ENCODE results near the gene MOG.

MOG gene

GRCh38 chr6:29678114-29678513, 21.2 kb downstream of the MOG start:
- DNase-seq: no peak

DNA sequence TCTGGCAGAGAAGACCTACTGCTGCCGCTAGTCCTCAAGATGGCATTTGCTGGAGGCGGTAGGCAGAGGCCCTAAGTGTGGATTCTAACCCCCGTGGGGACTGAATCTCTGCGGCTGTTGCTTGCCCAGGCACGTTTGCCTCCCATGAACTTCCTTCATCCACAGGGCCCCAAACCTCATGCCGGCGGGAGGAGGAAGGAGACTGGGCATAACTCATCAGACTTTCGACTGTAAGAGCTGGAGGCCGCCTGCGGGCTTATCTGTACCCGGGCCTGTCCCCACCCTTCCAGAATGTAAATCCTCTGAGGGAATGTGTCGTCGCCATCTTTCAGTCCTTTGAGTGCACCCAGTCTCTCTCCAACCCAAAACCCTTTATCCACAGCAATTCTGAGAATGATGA, 23.1 kb downstream of the MOG start:
- no peak for DNase-seq

DNA sequence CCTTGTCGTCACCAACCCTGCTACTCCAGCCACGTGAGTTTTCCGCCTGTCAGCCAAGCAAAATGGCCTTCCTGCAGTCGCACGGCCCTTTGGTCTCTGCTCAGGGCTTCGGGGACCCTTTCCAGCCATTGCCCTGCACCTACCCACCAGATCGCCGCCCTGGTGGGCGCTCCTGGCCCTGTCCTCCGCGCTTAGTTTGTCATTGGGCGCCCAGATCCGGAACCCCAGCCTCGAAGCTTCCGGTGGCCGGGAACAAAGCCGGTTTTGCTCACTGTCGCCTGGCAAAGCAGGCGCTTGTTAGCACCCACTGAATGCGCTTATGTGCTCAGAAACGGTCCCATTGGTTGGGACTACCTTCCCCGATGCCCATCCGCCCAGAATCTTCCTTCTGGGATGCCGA, 23.5 kb downstream of the MOG start:
- no peak for DNase-seq

- no peak for DNase-seq
Measured at GRCh38 chr6:29680904-29681303, 24.0 kb downstream of the MOG start, which contains the start of gene ZFP57. ZFP57 (minus strand) TSS chr6:29681152; CDS start chr6:29677003, 4,149 bp downstream.

DNA sequence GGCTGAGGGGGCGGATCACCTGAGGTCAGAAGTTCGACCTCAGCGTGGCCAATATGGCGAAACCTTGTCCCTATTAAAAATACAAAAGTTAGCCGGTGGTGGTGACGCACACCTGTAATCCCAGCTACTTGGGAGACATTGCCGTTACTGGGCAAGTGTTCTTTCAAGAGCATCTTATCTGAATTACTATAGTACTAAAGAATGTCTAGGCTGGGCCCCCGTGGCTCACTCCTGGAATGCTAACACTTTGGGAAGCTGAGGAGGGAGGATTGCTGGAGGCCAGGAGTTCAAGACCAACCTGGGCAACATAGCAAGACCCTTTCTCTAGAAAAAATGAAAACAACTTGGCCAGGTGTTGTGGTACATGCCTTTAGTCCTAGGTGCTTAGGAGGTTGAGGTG, 24.9 kb downstream of the MOG start:
- no peak for DNase-seq

DNA sequence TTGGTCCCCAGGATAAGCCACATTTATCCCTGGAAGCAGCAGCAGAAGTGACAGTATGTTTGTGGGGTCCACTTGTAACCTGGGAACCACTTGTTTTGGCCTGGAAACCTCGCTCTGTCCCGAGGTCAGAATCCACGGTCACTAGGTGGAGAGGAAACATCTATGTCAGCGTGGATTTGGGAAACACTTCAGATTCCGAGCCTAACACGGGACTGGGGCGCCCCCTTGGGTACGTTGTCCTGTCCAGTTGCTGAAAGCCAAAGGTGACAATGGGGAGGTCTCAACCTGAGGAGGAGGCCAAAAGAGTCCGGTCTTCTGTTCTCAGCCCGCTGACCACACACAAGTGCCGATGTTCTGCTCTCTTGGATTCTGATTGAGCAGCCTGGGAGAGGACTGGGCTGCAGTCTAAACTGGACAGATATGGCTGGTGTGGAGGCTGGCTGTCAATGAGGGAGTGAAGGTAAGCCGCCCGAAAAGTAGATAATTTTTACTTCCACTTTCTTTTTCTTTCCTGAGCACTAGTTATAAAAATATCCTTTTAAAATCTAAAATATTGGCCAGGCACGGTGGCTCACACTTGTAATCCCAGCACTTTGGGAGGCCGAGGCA, 28.9 kb downstream of the MOG start:
- DNase-seq: no peak

GRCh38 chr6:29694637-29695036, 37.7 kb downstream of the MOG start:
- no peak for DNase-seq

DNA sequence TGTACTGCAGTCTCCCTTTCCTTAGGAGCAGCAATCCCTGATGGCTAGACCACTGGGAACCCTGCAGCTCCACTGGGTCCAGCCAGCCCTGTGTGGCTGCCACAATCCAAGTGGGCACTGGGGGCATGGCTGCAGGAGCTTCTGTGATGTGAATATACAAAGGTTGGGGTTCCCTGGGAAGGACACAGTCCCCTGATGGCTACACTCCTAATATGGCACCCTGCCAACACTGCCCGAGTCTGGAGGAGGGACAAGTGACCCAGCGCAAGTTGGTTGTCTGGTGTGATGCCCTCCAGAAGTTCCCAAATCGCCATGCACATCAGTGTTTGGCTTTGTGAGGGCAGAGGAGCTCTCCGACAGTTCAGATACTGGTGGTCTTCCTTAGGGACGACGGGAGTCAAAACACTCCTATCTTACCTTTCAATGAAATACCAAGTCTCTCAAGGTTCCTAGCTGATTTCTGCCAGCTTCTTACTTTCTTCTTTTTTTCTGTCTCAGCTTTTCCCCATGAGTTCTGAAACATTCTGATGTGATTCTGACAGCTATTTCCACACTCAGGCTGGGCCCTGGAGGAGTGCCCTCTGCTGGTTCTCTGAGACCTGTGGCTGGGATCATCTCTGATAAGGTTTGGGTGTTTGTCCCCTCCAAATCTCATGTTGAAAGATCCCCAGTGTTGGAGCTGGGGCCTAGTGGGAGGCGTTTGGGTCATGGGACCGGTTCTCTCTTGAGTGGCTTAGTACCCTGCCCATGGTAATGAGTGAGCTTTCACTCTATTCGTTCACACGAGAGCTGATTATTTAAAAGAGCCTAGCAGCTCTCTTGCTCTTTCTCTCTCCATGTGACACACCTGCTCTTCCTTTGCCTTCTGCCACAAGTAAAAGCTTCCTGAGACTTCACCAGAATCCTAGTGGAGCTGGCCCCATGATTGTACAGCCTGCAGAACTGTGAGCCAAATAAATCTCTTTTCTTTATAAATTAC, 39.5 kb downstream of the MOG start:
- DNase-seq: no peak

DNA sequence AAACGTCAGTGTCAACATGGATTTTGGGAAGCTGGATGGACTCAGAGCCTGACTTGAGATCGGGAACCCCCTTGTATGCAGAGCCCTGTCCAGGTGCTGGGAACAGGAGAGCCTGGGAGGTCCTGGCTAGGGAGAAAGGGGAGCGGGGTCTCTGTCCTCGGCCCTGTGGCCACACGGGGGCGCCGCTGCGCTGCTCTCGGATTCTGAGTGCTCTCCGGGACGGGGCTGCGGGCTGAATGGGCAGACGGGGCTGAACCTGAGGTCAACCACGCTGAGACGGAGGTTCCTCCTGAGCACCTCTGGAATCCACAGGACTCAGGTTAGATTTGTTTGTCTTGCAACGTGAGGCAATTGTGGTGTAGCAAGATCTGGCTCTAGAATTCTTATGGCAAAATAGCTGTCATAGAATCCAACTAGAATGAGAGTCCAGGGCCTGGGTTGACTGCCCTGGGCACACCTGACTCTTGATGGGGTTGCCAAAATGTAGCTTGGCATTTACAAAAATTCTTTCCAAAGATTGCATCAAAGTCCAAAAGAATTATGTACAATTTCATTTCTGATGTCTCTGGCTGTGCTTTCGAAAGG, 45.7 kb downstream of the MOG start:
- no peak for DNase-seq

GRCh38 chr6:29705389-29706231, 48.7 kb downstream of the MOG start:
- DNase-seq: no peak

DNA sequence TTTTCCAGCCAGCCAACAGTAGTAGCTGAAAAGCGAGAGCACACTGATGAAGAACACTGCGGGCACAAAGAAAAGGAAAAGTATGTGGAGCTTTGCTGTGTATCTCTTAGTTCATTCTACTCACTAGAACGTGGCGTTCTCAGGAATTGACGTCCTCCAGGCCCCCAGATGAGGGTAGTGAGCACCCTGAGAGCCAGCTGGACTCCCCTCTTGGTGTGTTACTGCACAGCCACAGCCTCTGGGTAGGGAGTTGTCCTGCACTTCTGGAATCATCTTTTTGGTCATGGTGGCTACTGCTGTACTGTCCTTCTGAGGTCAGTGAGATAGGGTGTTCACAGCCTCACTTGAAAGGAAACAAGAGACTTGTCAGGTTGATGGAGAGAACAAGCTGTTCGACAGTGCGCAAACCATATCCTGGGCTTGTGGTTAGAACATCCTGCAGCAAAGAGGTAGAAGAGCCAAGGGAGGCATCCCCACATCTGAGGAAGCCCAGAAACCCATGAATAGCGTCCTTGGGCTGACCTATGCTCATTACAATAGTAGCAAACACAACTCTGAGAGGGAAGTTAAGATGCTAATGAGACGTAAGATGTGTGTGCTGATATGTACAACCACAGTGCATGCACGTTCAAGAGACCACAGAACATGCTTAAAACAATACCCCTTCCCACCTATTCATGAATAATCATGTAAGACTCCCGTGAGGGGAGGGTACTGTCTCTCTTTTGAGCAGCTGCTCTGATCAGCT, 51.7 kb downstream of the MOG start:
- no peak for DNase-seq

DNA sequence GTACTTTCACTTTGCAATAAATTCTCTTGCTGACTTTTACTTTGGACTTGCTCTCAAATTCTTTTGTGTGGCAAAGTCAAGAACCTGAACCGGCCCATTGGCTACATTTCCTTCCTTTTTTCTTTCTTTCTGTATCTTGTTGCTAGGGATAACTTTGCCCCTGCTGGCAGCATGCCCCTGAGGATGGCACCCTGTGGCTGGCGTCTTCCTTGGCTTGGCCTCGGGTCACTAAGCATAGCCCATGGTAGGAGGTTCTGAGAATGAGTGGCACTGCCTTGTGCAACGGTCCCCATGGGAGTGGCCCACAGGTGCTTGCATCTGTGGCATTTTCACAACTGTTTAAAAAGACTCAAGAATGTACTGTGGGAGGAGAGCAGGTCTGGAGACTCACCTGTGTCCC, 52.3 kb downstream of the MOG start:
- DNase-seq: no peak

DNA sequence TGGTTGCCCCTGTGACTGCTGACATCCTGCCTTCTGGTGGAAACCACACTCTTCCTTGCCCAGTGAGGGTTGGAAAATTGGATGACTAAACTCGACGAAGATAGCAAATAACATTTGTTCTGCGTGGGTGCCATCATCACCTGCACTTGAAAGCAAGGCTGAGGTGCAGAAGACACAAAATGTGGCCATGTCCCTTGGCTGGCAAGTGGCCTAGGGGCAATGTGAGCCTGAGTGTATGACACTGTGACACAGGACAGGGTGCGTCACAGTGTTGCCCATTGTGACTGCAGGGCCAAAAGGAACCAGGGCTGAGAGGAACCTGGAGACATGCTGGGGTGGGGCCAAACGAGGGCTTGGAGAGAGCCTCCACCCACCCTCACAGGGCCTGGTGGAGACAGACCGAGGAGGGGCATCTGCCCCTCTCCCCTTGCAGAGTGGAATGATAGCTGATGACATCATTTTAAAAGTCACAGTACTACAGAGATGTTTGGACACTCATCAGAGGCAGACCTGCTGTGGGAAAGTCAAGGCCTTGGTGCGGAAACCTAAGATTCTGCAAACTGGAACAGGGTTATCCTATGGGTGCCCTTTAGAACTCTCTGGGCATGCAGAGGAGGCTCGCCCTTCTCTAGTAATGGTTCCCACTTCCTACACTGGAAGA, 53.5 kb downstream of the MOG start:
- DNase-seq: no peak

- no peak for DNase-seq
Measured at GRCh38 chr6:29720863-29721262, 64.0 kb downstream of the MOG start.

Measured in NCI-H2107 (cell line).